ENCODE results near the gene PRR29. TPM values are rescaled to one million over a fixed set of nuclear protein-coding genes. Genes with fewer than 3 reads are reported as not detected.
A peak's percentile ranks its signal among the peaks of the same experiment; 100 is the strongest.

PRR29 gene
- total RNA-seq, 2 experiments from 2014 or later: 3.8 TPM

GRCh38 chr17:64045176-64045575, 47.0 kb downstream of the PRR29 start:
- Mint-ChIP-seq H3K27ac (peak overlapping the region; percentile 54), H3K36me3 (ENCODE audit: low read depth) (peaks cover 70% of the 10 kb centered on the region)

GRCh38 chr17:64048805-64049204, 50.7 kb downstream of the PRR29 start:
- Mint-ChIP-seq H3K4me3 (no peak overlapping the region), H3K36me3 (ENCODE audit: low read depth) (peaks cover 84% of the 10 kb centered on the region), H3K4me1 (peaks cover 46% of the 10 kb centered on the region), H3K27ac (peak overlapping the region; percentile 14), H3K9me3 (no peaks in the 10 kb centered on the region), H3K27me3 (no peaks in the 10 kb centered on the region)
- ChIA-PET POLR2A (no interaction called here), CTCF (interaction anchor here (4.2 to 4.8 kb wide), 2 partner anchors 23 to 84 kb away, joined by 17 to 33 read pairs; no protein-coding TSS in a partner anchor)
- DNase-seq: no peak

More at GRCh38 chr17:64045176-64045575, 47.0 kb downstream of the PRR29 start:
- no peaks in the 10 kb centered on the region for H3K27me3 Mint-ChIP-seq
- no peaks in the 10 kb centered on the region for H3K9me3 Mint-ChIP-seq
- H3K4me1 Mint-ChIP-seq: peaks cover 26% of the 10 kb centered on the region
- ChIA-PET POLR2A (no interaction called here), CTCF (interaction anchor here (0.6 to 4.7 kb wide), 6 partner anchors 13 to 66 kb away, joined by 3 to 32 read pairs (median 3); no protein-coding TSS in a partner anchor)
- no peak overlapping the region for H3K4me3 Mint-ChIP-seq
- DNase-seq: no peak

GRCh38 chr17:64051153-64051552, 53.0 kb downstream of the PRR29 start:
- Mint-ChIP-seq H3K4me1 (peaks cover 52% of the 10 kb centered on the region), H3K27me3 (no peaks in the 10 kb centered on the region), H3K4me3 (peak overlapping the region; percentile 52), H3K9me3 (no peaks in the 10 kb centered on the region), H3K27ac (peak overlapping the region; percentile 93), H3K36me3 (ENCODE audit: low read depth) (peaks cover 81% of the 10 kb centered on the region)
- ChIA-PET CTCF (interaction anchor here (0.5 to 4.8 kb wide), 5 partner anchors 13 to 930 kb away, joined by 3 to 33 read pairs (median 4); no protein-coding TSS in a partner anchor), POLR2A (interaction anchor here (0.6 to 0.9 kb wide), 4 partner anchors 22 to 79 kb away, joined by 3 to 6 read pairs (median 3); no protein-coding TSS in a partner anchor)
- DNase-seq: peak; percentile 61

- POLR2A ChIA-PET: no interaction called here
- CTCF ChIA-PET: interaction anchor here (1.0 to 2.7 kb wide), 7 partner anchors 11 to 80 kb away, joined by 3 to 10 read pairs (median 7); no protein-coding TSS in a partner anchor
Measured at GRCh38 chr17:64053101-64053500, 55.0 kb downstream of the PRR29 start.

More at GRCh38 chr17:64053101-64053500, 55.0 kb downstream of the PRR29 start:
- H3K27me3 Mint-ChIP-seq: no peaks in the 10 kb centered on the region
- H3K4me3 Mint-ChIP-seq: no peak overlapping the region
- peak overlapping the region; percentile 70 for H3K27ac Mint-ChIP-seq
- H3K36me3 Mint-ChIP-seq (ENCODE audit: low read depth): peaks cover 83% of the 10 kb centered on the region
- no peak for DNase-seq
- peaks cover 67% of the 10 kb centered on the region for H3K4me1 Mint-ChIP-seq
- no peaks in the 10 kb centered on the region for H3K9me3 Mint-ChIP-seq

Other genes with a start within 250 kb of the PRR29 start
- 10 to 100 TPM; 59.2 to 65.4 TPM for gene CCDC47, start 224.8 kb upstream of the PRR29 start, total RNA-seq
- 100 to 1,000 TPM; 122 to 153 TPM for gene DDX42, start 224.2 kb upstream of the PRR29 start, total RNA-seq
- 100 to 1,000 TPM; 119 to 155 TPM for gene PSMC5, start 170.9 kb upstream of the PRR29 start, total RNA-seq
- 10 to 100 TPM; 49.2 to 55.0 TPM for gene FTSJ3, start 170.7 kb upstream of the PRR29 start, total RNA-seq
- gene SMARCD2, start 155.7 kb upstream of the PRR29 start, total RNA-seq: 100 to 1,000 TPM; 133 to 138 TPM
- not detected for gene CSH2, start 124.7 kb upstream of the PRR29 start, total RNA-seq
- not detected for gene GH2, start 116.4 kb upstream of the PRR29 start, total RNA-seq
- not detected for gene CSH1, start 101.8 kb upstream of the PRR29 start, total RNA-seq
- gene CSHL1, start 87.1 kb upstream of the PRR29 start, total RNA-seq: not detected
- not detected for gene GH1, start 79.5 kb upstream of the PRR29 start, total RNA-seq
- 10 to 100 TPM; 34.6 to 39.9 TPM for gene CD79B, start 66.0 kb upstream of the PRR29 start, total RNA-seq
- under 1 TPM; 0.04 to 0.17 TPM for gene SCN4A, start 25.4 kb upstream of the PRR29 start, total RNA-seq
- gene ICAM2, start 22.3 kb downstream of the PRR29 start, total RNA-seq: 100 to 1,000 TPM; 113 to 116 TPM
- 10 to 100 TPM; 50.1 to 57.5 TPM for gene ERN1, start 131.8 kb downstream of the PRR29 start, total RNA-seq

Data from activated CD4-positive, alpha-beta T cell treated with anti-CD3 and anti-CD28 coated beads, Interleukin-2, amount 10 ng/mL, durations not matched to agents 7 days and 5 days (primary cell).